GM12872 (cell line): Measurements from ENCODE around the gene TOX3.

Source experiments
- CTCF ChIP-seq: IDR thresholded peaks from 3 replicates; pipeline ENCODE4 v1.5.1; 2011; ENCODE audit warnings: low read depth, mild to moderate bottlenecking, low read length, moderate library complexity; ENCODE audit not compliant: insufficient read depth

The TOX3 gene

GRCh38 chr16:52529226-52529625, 17.7 kb downstream of the TOX3 start:
- TF ChIP-seq CTCF = no peak

GRCh38 chr16:52528393-52529065, 18.4 kb downstream of the TOX3 start:
- TF ChIP-seq CTCF = no peak

- no peak for TF ChIP-seq CTCF
Measured at GRCh38 chr16:52526830-52527229, 20.1 kb downstream of the TOX3 start.

- no peak for TF ChIP-seq CTCF
Measured at GRCh38 chr16:52526116-52526828, 20.7 kb downstream of the TOX3 start.

- no peak for TF ChIP-seq CTCF
Measured at GRCh38 chr16:52521570-52521969, 25.4 kb downstream of the TOX3 start.

- TF ChIP-seq CTCF = no peak
Measured at GRCh38 chr16:52518884-52519283, 28.1 kb downstream of the TOX3 start.

- TF ChIP-seq CTCF = no peak
Measured at GRCh38 chr16:52515068-52515671, 31.8 kb downstream of the TOX3 start.
